Ramos (cell line): ENCODE data around the gene HCK.

Experiments
- in situ Hi-C: fragments of 300-500 bp; cut with MboI; formaldehyde crosslinking; loops from one replicate; pipeline ENCODE4 v1.14.3; 2022; ENCODE audit warnings: low sequenced_read_pairs; ENCODE audit not compliant: unreplicated experiment

Gene HCK

GRCh38 chr20:32056708-32057483 is 4.9 kb downstream of the HCK start:
- in situ Hi-C loops = no loop called here

- in situ Hi-C loops = no loop called here
Observed at GRCh38 chr20:32057656-32058184, 5.7 kb downstream of the HCK start.

DNA sequence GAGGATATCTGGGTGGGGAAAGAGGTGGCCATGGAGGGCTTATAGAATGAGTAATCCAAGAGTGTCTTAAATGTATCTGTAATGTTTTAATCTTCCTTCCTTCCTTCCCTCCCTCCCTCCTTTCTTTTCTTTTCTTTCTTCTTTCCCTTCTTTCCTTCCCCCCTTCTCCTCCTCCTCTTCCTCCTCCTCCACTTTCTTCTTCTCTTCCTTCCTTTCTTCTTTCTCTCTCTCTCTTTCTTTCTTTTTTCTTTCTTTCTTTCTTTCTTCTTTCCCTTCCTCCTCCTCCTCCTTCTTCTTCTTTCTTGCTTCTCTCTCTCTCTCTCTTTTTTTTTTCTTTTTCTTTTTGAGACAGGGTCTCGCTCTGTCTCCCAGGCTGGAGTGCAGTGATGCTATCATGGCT is 7.1 kb downstream of the HCK start:
- in situ Hi-C loops = no loop called here

DNA sequence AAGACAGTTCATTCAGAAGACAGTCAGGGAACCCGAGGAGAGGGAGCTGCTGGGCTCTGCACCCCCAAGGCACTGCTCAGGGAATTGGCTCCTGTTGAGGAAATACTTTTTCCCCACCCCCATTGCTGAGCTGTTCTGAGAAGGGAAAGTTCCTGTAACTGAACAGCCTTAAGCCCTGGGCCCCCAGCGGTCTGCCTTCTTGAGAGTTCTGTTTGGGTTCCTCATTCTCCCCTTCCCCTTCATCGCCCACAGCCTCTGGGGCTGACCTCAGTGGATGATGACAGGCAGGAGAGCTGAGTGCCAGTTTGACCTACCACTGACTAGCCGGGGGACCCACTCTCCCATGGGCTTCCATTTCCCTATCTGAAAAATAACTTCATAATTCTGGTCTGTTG is 10.7 kb downstream of the HCK start:
- in situ Hi-C loops = no loop called here

GRCh38 chr20:32063695-32064094 is 11.7 kb downstream of the HCK start:
- in situ Hi-C loops = no loop called here

- in situ Hi-C loops = no loop called here
Observed at GRCh38 chr20:32064667-32065066, 12.6 kb downstream of the HCK start.

DNA sequence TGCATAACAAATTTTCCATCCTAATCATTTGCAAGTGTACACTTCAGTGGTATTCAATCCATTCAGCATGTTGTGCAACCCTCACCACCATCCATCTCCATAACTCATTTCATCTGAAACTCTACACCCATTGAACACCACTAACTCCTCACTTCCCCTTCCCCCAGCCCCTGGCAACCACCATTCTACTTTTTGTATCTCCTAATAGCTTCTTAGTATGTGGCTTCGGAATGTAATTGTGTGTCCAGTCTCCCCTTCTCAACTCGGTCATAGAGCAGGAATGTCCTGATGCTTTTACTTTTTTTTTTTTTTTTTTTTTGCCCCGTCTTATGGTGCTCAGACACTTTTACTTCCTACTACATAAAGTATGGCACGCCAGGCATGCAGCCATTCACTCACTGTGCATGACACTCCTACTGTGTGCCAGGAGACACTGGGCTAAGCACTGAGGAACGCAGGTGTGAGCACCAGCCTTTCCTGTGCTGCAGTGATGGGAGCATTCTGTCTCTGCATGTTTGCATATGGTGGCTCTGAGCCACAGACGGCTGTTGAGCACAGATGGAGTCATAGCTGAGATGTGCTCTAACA is 15.3 kb downstream of the HCK start:
- in situ Hi-C loops = no loop called here

GRCh38 chr20:32068174-32068573 is 16.1 kb downstream of the HCK start:
- in situ Hi-C loops = no loop called here

- in situ Hi-C loops = no loop called here
Observed at GRCh38 chr20:32069711-32070110, 17.7 kb downstream of the HCK start.

GRCh38 chr20:32070282-32070681 is 18.2 kb downstream of the HCK start:
- in situ Hi-C loops = no loop called here

DNA sequence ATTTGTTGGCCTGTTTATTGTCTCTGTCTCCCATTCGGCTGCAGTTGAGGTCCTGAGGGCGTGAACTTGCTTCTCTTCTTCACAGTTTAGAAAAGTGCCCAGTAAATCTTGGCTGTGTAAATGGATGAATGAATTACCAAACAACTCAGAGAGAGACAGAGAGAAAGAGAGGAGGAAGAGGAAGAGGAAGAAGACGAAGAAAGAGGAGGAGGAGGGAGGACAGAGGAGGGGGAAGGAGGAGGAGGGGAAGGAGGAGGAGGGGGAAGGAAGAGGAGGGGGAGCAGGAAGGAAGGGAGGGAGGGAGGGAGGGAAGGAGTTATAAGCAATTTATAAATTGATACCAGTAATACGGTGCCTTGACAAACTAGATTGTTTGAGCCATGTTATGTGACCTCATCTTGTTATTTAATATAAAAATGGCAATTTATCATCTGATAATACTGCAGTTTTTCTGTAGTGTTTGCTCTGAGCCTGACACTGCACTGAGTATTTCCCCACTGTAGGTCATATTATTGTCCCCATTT is 18.7 kb downstream of the HCK start:
- in situ Hi-C loops = no loop called here

GRCh38 chr20:32071395-32072167 is 19.5 kb downstream of the HCK start:
- in situ Hi-C loops = no loop called here

DNA sequence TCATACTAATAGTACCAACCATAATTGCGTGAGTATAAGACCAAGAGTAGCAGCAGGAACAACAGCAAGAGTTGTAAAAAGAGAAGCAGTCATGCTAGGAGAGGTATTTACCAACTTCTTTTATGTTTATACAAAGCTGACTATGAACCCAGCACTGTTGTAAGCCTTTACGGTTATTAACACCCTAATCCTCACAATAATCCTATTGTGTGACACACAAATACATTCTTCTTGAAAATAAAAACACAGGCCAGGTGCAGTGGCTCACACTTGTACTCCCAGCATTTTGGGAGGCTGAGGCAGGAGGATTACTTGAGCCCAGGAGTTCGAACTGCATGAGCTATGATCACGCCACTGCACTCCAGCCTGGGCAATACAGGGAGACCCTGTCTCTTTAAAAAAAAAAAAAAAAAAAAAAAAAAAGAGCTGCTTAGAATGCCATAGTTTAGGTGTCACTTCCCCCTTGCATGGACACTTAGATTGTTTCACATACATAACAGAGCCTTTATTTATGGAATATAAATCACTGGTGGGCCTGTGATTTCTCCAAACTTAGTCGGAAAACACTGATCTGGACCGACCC is 20.2 kb downstream of the HCK start:
- in situ Hi-C loops = no loop called here

GRCh38 chr20:32075534-32075933 is 23.5 kb downstream of the HCK start:
- in situ Hi-C loops = no loop called here

DNA sequence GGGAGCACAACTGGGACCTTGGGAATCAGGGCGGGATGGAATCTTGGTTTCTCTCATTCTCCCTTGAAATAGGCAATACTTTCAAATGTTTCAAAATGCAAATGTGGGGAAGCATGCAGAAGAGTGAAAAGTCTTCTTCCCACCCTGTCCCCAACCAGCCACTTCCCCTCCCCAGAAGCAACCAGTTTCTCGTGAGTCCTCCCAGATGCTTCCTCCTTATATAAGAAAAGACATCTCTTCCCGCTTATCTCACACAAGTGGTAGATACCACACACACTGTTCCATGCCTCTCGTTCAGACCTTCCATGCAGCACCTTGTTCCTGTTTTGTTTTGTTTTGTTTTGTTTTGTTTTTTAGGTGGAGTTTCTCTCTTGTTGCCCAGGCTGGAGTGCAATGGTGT is 25.1 kb downstream of the HCK start:
- in situ Hi-C loops = no loop called here

- in situ Hi-C loops = no loop called here
Observed at GRCh38 chr20:32078322-32078721, 26.3 kb downstream of the HCK start.

- in situ Hi-C loops = no loop called here
Observed at GRCh38 chr20:32078791-32079190, 26.7 kb downstream of the HCK start.

DNA sequence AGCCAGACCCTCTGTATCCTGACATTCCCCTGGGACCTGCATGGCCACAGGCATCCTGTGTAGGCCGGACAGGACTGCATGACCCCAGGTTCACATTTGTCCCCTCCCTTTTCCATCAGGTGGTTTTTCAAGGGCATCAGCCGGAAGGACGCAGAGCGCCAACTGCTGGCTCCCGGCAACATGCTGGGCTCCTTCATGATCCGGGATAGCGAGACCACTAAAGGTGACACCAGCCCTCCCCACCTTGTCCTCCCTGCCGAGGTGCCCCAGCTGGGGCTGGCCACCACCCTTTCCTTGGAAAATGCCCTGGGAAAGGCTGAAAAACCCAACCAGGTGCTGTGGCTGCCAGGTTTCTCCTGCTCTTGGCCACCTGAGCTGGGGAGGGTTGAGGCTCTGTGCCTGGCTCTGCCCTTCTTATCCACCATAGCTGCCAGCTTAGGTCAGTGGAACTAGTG is 27.6 kb downstream of the HCK start:
- in situ Hi-C loops = no loop called here

- in situ Hi-C loops = no loop called here
Observed at GRCh38 chr20:32080783-32081182, 28.7 kb downstream of the HCK start.

DNA sequence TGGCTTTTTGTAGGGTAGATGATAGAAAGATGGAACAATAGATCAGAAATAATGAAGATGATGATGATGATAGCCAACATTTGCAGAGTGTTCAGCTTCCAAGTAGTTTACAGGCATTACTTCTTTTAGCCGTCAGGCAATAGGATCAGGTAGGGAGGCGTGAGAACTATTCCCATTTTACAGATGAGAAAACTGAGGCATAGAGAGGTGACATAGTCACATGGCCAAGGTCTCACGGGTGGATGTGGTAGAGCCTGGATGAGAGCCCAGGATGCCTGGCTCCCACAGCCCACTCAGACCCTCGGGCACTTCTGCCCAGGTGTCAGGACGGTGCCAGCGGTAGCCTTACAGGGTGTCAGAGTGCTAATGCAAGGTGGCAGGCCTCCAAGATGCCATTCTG is 31.4 kb downstream of the HCK start:
- in situ Hi-C loops = no loop called here
